ENCODE measurements around the gene HES7.

HES7 gene

GRCh38 chr17:8072341-8072728 is 51.6 kb downstream of the HES7 start:
- Histone ChIP-seq H2AFZ (ENCODE audit: low read depth, low read length) (no peak overlapping the region), H3K9me3 (ENCODE audit: low read length) (no peaks in the 10 kb centered on the region), H3K27me3 (ENCODE audit: insufficient read depth, low read length) (peaks cover 88% of the 10 kb centered on the region), H3K4me3 (ENCODE audit: low read length) (no peak overlapping the region), H3K4me1 (ENCODE audit: insufficient read depth, low read length) (no peaks in the 10 kb centered on the region), H3K36me3 (ENCODE audit: insufficient read depth, low read length) (no peaks in the 10 kb centered on the region)

GRCh38 chr17:8071496-8071895 is 52.4 kb downstream of the HES7 start:
- no peaks in the 10 kb centered on the region for H3K9me3 ChIP-seq (ENCODE audit: low read length)
- no peaks in the 10 kb centered on the region for H3K36me3 ChIP-seq (ENCODE audit: insufficient read depth, low read length)
- no peak overlapping the region for H3K4me3 ChIP-seq (ENCODE audit: low read length)
- no peaks in the 10 kb centered on the region for H3K4me1 ChIP-seq (ENCODE audit: insufficient read depth, low read length)
- H2AFZ ChIP-seq (ENCODE audit: low read depth, low read length): no peak overlapping the region
- peaks cover 88% of the 10 kb centered on the region for H3K27me3 ChIP-seq (ENCODE audit: insufficient read depth, low read length)
